GM18873 (cell line): ENCODE results near the gene FER.
"Not testable (repeated sequence)": the region's sequence is repeated elsewhere in the genome, so short reads cannot be mapped to it uniquely, and the experiment has no call there.

Experiments
- ATAC-seq: cut with Tn5 transposase; IDR thresholded peaks from one replicate; pipeline ENCODE4 v1.9.1; 2021; ENCODE audit warnings: mild to moderate bottlenecking, moderate library complexity, moderate number of reproducible peaks; ENCODE audit not compliant: unreplicated experiment, low FRiP score

FER gene

GRCh38 chr5:108942701-108943100 lies 195.0 kb downstream of the FER start:
- no peak for ATAC-seq

GRCh38 chr5:108945094-108945493 lies 197.4 kb downstream of the FER start:
- no peak for ATAC-seq

GRCh38 chr5:108946008-108946407 lies 198.3 kb downstream of the FER start:
- no peak for ATAC-seq

- ATAC-seq = no peak
Observed at GRCh38 chr5:108947164-108947563, 199.5 kb downstream of the FER start.

GRCh38 chr5:108950276-108950675 lies 202.6 kb downstream of the FER start:
- ATAC-seq = no peak

- no peak for ATAC-seq
Observed at GRCh38 chr5:108953940-108954339, 206.2 kb downstream of the FER start.

- no peak for ATAC-seq
Observed at GRCh38 chr5:108957333-108957732, 209.6 kb downstream of the FER start.

- ATAC-seq = no peak
Observed at GRCh38 chr5:108966910-108967309, 219.2 kb downstream of the FER start.

GRCh38 chr5:108974594-108974993 lies 226.9 kb downstream of the FER start:
- ATAC-seq = no peak

- ATAC-seq = no peak
Observed at GRCh38 chr5:108975697-108976096, 228.0 kb downstream of the FER start.

- no peak for ATAC-seq
Observed at GRCh38 chr5:108983461-108984092, 235.9 kb downstream of the FER start.

GRCh38 chr5:108989761-108990392 lies 242.2 kb downstream of the FER start:
- no peak for ATAC-seq

GRCh38 chr5:108992396-108993085 lies 244.8 kb downstream of the FER start:
- ATAC-seq = not testable (repeated sequence)

- ATAC-seq = not testable (repeated sequence)
Observed at GRCh38 chr5:108993440-108993839, 245.7 kb downstream of the FER start.

GRCh38 chr5:108997720-108998119 lies 250.0 kb downstream of the FER start:
- ATAC-seq = no peak

- ATAC-seq = no peak
Observed at GRCh38 chr5:108998216-108998615, 250.5 kb downstream of the FER start.

- no peak for ATAC-seq
Observed at GRCh38 chr5:109003928-109004327, 256.2 kb downstream of the FER start.

- no peak for ATAC-seq
Observed at GRCh38 chr5:109005297-109006009, 257.8 kb downstream of the FER start.

GRCh38 chr5:109006129-109006528 lies 258.4 kb downstream of the FER start:
- no peak for ATAC-seq

- ATAC-seq = no peak
Observed at GRCh38 chr5:109016300-109016699, 268.6 kb downstream of the FER start.

- ATAC-seq = no peak
Observed at GRCh38 chr5:109022056-109022455, 274.4 kb downstream of the FER start.
